GM19463 (cell line): Measurements from ENCODE around the gene POTEB.
"Not testable (repeated sequence)": the region's sequence is repeated elsewhere in the genome, so short reads cannot be mapped to it uniquely, and the experiment has no call there.

Experiments used
- ATAC-seq: cut with Tn5 transposase; IDR thresholded peaks from one replicate; pipeline ENCODE4 v1.9.1; 2021; ENCODE audit warnings: mild to moderate bottlenecking, moderate library complexity; ENCODE audit not compliant: unreplicated experiment

The POTEB gene

GRCh38 chr15:21877635-21878034, at the start of gene POTEB:
Gene POTEB, minus strand, starts transcription at chr15:21877735. Its CDS starts 489 bp downstream, at chr15:21877246.
- not testable (repeated sequence) for ATAC-seq

- ATAC-seq: not testable (repeated sequence)
These were observed 13.4 kb upstream of the POTEB start for GRCh38 chr15:21890955-21891354.

- ATAC-seq: not testable (repeated sequence)
These were observed 12.0 kb upstream of the POTEB start for GRCh38 chr15:21889542-21889941.

- ATAC-seq: not testable (repeated sequence)
These were observed 38.7 kb downstream of the POTEB start for GRCh38 chr15:21838831-21839230.
